Medulla oblongata (tissue), 1 donor: ENCODE data around the gene MRPS18C.
"Not testable (repeated sequence)": the region's sequence is repeated elsewhere in the genome, so short reads cannot be mapped to it uniquely, and the experiment has no call there.

Source experiments
- DNase-seq: peaks from one replicate; pipeline ENCODE4 v3.0.0-alpha.2; 2015; ENCODE audit errors: extremely low spot score

The MRPS18C gene

DNA sequence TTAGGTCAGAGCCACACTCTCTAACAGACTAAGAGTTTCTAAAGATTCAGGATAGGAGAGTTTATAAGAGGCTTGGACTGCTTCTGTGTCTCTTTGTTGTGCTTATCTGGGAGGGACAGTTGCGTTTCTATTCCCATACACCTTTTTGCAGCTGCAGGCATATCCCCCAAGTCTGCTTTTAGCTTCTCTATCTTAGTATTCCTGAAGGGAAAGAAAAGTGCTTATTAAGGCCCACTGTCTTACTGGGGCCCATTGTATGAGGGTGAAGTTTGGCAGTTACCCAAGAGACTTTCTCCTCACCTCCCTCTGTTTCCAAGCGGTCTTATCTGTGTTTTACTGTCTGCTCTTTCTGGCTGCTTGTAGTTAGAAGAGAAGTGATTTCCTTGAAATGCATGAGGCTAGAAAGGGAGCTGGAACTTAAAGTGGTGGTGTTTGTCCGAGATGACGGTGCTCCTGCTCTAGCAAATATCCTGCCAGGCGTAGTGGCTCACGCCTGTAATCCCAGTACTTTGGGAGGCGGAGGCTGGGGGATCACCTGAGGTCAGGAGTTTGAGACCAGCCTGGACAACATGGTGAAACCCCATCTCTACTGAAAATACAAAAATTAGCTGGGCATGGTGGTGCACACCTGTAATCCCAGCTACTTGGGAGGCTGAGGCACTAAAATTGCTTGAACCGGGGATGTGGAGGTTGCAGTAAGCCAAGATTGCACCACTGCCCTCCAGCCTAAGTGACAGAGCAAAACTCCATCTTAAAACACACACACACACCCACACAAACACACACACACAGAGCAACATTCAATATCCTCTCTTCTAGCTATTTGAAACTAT is 40.4 kb downstream of the MRPS18C start:
- DNase-seq: not testable (repeated sequence)

DNA sequence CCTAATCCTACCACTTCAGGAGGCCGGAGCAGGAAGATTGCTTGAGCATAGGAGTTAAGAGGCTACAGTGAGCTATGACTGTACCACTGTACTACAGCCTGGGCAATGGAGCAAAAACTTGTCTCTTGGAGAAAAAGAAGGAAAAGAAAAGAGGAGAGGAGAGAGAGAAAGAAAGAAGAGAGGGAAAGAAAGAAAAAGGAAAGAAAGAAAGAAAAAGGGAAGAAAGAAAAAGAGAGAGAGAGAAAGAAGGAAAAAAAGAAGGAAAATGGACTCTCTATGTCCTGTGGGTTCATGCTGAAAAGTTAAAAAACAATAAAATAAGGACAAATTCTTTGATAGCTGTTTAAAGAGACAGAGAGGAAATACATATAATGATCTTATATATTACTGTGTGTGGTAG is 42.3 kb downstream of the MRPS18C start:
- DNase-seq: no peak

DNA sequence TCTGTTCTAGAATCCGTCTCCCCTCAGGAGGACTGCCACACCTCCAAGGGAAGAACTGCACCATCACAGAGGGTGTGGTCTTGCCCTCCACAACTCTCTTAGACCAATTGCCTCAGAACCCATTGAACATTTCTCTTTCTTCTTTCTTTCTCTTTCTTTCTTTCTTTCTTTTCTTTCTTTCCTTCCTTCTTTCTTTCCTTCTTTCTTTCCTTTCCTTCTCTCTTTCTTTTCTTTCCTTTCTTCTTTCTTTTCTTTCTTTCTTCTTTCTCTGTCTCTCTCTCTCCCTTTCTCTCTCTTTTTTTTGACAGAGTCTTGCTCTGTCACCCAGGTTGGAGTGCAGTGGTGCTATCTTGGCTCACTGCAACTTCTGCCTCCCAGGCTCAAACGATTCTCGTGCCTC is 45.8 kb downstream of the MRPS18C start:
- DNase-seq: not testable (repeated sequence)

DNA sequence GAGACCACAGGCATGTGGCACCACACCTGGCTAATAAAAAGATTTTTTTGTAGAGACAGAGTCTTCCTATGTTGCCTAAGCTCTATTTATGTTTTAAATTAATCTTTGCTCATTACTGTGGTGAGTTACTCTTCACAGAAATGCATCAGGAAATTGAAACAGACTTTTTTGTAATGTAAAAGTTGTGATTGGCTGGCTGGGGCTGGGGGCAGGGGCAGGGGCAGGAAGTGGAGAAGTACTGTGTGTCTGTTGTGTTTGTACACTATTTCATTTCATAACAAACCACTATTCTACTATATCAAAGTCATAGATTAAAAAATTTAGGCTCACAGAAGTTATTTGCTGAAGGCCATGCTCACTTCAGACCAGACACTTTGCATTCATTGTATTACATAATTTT is 48.1 kb downstream of the MRPS18C start:
- DNase-seq: no peak

DNA sequence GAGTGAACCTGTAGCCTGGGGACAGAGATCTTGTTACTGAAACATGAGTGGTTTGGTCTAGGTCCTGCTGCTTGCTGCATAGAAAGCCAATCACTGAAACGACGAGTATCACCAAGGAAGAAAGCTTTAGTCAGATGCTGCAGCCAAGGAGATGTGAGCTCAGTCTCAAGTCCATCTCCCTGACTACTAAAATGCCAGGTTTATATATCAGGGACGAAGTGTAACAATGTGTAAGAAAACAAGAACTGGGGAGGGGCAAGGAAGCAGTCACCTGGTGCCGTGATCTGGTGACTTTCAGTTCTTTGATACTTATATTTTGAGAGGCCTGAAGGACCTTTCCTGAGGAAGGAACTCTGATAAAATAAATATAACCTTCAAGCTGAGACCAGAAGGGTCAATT is 48.6 kb downstream of the MRPS18C start:
- DNase-seq: no peak

DNA sequence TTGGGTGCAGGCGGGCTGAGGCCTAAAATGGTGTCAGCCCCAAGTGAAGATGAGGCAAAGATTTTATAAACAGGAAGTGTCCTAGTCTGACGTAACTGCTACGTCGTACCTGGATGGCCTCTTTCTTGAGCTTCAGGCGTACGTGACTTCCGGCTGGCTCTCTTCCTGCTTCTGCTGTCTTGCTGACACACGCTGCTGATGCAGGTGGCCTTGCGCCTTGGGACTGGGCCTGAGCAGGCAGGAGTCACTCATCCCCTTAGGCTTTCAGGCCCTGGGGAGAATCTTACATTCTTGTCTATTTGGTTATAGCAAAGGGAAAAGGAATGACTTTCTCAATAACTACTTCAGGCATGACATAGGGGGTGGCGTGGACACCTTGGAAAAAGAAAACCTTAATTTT is 49.1 kb downstream of the MRPS18C start:
- DNase-seq: no peak

DNA sequence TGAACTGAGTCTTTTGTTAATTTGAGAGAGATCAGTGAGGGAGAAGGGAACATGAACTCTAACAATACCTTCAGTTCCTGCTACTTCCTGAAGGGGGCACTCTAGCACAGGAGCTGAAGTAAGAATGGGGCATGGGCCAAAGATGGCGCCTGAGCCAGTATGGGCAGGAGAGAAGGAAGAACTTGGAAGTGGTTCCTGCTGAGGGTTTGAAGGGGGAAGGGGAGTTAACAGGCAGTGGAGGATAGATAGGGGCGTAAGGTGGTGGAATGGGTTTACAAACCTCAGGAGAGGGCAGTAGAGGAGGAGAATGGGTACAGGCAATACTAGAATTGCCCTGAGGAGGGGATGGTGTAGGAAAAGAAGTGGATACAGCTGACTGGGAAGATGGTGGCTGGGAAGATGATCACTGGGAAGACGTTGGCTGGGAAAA is 53.3 kb downstream of the MRPS18C start:
- peak; percentile 52 for DNase-seq

DNA sequence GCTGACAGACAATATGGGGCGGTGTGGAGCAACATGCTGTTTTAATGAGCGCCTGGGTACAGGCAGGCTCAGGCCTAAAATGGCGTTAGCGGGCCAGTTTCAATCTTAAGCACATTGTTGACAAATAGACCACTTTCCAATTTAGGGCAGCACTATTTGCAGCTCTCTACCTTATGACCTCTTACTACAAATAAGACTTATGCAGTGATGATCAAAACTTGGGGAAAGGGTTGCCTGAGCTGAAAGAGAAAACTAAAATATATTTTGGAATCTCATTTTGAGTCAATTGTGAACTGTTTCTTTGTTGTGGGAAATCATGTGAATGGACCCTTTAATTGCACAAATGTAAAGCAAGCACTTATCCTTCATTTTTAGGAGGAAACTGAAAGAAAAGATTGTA is 54.6 kb downstream of the MRPS18C start:
- DNase-seq: no peak
